ENCODE measurements around the gene DYNC1H1. TPM values are rescaled to one million over a fixed set of nuclear protein-coding genes. Genes with fewer than 3 reads are reported as not detected.

The DYNC1H1 gene
- total RNA-seq, 4 donors from 2014 or later = 608 to 897 (median 728) TPM

DNA sequence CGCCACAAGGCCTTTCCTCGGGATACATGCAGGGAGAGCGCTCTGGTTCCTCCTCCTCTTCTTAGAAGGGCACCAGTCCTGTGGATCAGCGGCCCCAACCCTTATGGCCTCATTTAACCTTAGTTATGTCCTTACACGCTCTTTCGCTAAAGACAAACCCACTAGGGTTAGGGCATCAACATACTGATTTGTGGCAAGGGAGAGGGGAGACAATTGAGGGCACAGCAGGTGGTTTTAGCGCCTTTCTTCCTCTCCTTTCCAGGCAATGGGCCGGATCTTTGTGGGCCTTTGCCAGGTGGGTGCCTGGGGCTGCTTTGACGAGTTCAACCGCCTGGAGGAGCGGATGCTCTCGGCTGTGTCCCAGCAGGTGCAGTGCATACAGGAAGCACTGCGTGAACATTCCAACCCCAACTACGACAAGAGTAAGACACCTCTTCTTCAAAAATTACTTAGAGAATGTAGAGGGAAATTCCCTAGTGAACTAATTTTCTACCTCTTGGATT lies 43.6 kb downstream of the DYNC1H1 start:
- H3K27me3 ChIP-seq = no peaks in the 10 kb centered on the region
- no peak for DNase-seq (ENCODE audit: extremely low spot score)
- H3K36me3 ChIP-seq = peaks cover 99 to 100% (median 100%) of the 10 kb centered on the region in 4 donors
- no peaks in the 10 kb centered on the region for H3K9me3 ChIP-seq
- no peaks in the 10 kb centered on the region for H3K4me1 ChIP-seq
- no peak overlapping the region for H3K27ac ChIP-seq (replicated peaks in 1 of 4)
- intact Hi-C loops (cut with DNase I) = no loop called here
- H3K4me3 ChIP-seq = no peak overlapping the region
- 87% methylated on average over 14 of the region's 14 CpGs for WGBS
- TF ChIP-seq EP300 (IDR thresholded peaks at IDR 0.05) (no peak), POLR2A (IDR thresholded peaks at IDR 0.05; ENCODE audit: low read depth) (no peak), POLR2AphosphoS5 (IDR thresholded peaks at IDR 0.05) (no peak)
- TF ChIP-seq, protein P1, sequence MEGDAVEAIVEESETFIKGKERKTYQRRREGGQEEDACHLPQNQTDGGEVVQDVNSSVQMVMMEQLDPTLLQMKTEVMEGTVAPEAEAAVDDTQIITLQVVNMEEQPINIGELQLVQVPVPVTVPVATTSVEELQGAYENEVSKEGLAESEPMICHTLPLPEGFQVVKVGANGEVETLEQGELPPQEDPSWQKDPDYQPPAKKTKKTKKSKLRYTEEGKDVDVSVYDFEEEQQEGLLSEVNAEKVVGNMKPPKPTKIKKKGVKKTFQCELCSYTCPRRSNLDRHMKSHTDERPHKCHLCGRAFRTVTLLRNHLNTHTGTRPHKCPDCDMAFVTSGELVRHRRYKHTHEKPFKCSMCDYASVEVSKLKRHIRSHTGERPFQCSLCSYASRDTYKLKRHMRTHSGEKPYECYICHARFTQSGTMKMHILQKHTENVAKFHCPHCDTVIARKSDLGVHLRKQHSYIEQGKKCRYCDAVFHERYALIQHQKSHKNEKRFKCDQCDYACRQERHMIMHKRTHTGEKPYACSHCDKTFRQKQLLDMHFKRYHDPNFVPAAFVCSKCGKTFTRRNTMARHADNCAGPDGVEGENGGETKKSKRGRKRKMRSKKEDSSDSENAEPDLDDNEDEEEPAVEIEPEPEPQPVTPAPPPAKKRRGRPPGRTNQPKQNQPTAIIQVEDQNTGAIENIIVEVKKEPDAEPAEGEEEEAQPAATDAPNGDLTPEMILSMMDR (IDR thresholded peaks at IDR 0.05) = no peak

- WGBS = 79% methylated on average over 8 of the region's 8 CpGs
- intact Hi-C loops (cut with DNase I) = no loop called here
- Histone ChIP-seq H3K4me3 (no peak overlapping the region), H3K27me3 (no peaks in the 10 kb centered on the region), H3K9me3 (no peaks in the 10 kb centered on the region), H3K27ac (replicated peaks in 1 of 4) (no peak overlapping the region), H3K36me3 (peaks cover 99 to 100% (median 100%) of the 10 kb centered on the region in 4 donors), H3K4me1 (no peaks in the 10 kb centered on the region)
- no peak for DNase-seq (ENCODE audit: extremely low spot score)
- TF ChIP-seq, protein P1 (IDR thresholded peaks at IDR 0.05) = no peak
- TF ChIP-seq POLR2A (IDR thresholded peaks at IDR 0.05; ENCODE audit: low read depth) (no peak), EP300 (IDR thresholded peaks at IDR 0.05) (no peak)
These were observed 44.5 kb downstream of the DYNC1H1 start for GRCh38 chr14:102008891-102009290.

DNA sequence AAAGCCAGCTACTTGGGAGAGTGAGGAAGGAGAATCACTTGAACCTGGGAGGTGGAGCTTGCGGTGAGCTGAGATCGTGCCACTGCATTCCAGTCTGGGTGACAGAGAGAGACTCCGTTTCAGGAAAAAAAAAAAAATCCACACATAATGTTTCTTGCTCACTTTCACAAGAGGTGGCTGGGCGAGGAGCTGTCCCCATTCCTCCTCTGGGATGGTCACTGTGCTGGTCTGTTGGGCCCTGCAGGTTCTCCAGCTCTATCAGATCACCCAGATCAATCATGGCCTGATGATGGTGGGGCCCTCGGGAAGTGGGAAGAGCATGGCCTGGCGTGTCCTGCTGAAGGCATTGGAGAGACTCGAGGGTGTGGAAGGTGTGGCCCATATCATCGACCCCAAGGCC lies 47.3 kb downstream of the DYNC1H1 start:
- TF ChIP-seq, protein P1 (IDR thresholded peaks at IDR 0.05) = no peak
- TF ChIP-seq POLR2AphosphoS5 (IDR thresholded peaks at IDR 0.05) = no peak
- TF ChIP-seq POLR2A (IDR thresholded peaks at IDR 0.05; ENCODE audit: low read depth) = no peak
- no peak for TF ChIP-seq EP300 (IDR thresholded peaks at IDR 0.05)
- no peaks in the 10 kb centered on the region for H3K9me3 ChIP-seq
- H3K4me1 ChIP-seq = no peaks in the 10 kb centered on the region
- WGBS = 79% methylated on average over 8 of the region's 8 CpGs
- no peak overlapping the region for H3K4me3 ChIP-seq
- intact Hi-C loops (cut with DNase I) = no loop called here
- no peaks in the 10 kb centered on the region for H3K27me3 ChIP-seq
- H3K27ac ChIP-seq (replicated peaks in 1 of 4) = no peak overlapping the region
- no peak for DNase-seq (ENCODE audit: extremely low spot score)
- H3K36me3 ChIP-seq = peaks cover 98 to 100% (median 100%) of the 10 kb centered on the region in 4 donors

- DNase-seq (ENCODE audit: extremely low spot score) = no peak
- Histone ChIP-seq H3K4me1 (no peaks in the 10 kb centered on the region), H3K27me3 (no peaks in the 10 kb centered on the region), H3K4me3 (no peak overlapping the region), H3K27ac (replicated peaks in 1 of 4) (no peak overlapping the region), H3K9me3 (no peaks in the 10 kb centered on the region), H3K36me3 (peaks cover 98 to 100% (median 100%) of the 10 kb centered on the region in 4 donors)
- TF ChIP-seq POLR2AphosphoS5 (IDR thresholded peaks at IDR 0.05) (no peak), EP300 (IDR thresholded peaks at IDR 0.05) (no peak), POLR2A (IDR thresholded peaks at IDR 0.05; ENCODE audit: low read depth) (no peak)
- TF ChIP-seq, protein P1 (IDR thresholded peaks at IDR 0.05) = no peak
- 97% methylated on average over 7 of the region's 7 CpGs for WGBS
- intact Hi-C loops (cut with DNase I) = no loop called here
These were observed 48.0 kb downstream of the DYNC1H1 start for GRCh38 chr14:102012336-102012735.

- WGBS = 91% methylated on average over 10 of the region's 10 CpGs
- intact Hi-C loops (cut with DNase I) = no loop called here
These were observed 49.4 kb downstream of the DYNC1H1 start for GRCh38 chr14:102013669-102014200.

More at GRCh38 chr14:102013669-102014200, 49.4 kb downstream of the DYNC1H1 start:
- Histone ChIP-seq H3K4me1 (no peaks in the 10 kb centered on the region), H3K36me3 (peaks cover 98 to 100% (median 100%) of the 10 kb centered on the region in 4 donors), H3K4me3 (no peak overlapping the region), H3K9me3 (no peaks in the 10 kb centered on the region), H3K27ac (replicated peaks in 1 of 4) (no peak overlapping the region), H3K27me3 (no peaks in the 10 kb centered on the region)
- TF ChIP-seq EP300 (IDR thresholded peaks at IDR 0.05) (no peak), POLR2AphosphoS5 (IDR thresholded peaks at IDR 0.05) (no peak), POLR2A (IDR thresholded peaks at IDR 0.05; ENCODE audit: low read depth) (no peak)
- TF ChIP-seq, protein P1 (IDR thresholded peaks at IDR 0.05) = no peak
- no peak for DNase-seq (ENCODE audit: extremely low spot score)

Measured in esophagus muscularis mucosa (tissue), 4 donors.